Measurements from ENCODE around the gene SEMA3C. TPM values are rescaled to one million over a fixed set of nuclear protein-coding genes. Genes with fewer than 3 reads are reported as not detected.

SEMA3C gene
- total and polyA plus RNA-seq, 8 donors: 0.28 to 11.3 (median 1.0) TPM

GRCh38 chr7:80724249-80724871 lies 194.5 kb downstream of the SEMA3C start:
- H3K9me3 ChIP-seq: no peaks in the 10 kb centered on the region
- TF ChIP-seq CTCF (IDR thresholded peaks at IDR 0.05): no peak
- no peak for DNase-seq
- peak in 1 of 4 donors; percentile 27 for ATAC-seq
- H3K36me3 ChIP-seq: no peaks in the 10 kb centered on the region
- intact Hi-C loops (cut with DNase I): no loop called here
- H3K4me1 ChIP-seq: no peaks in the 10 kb centered on the region
- H3K27ac ChIP-seq: no peak overlapping the region
- H3K27me3 ChIP-seq: no peaks in the 10 kb centered on the region
- H3K4me3 ChIP-seq: no peak overlapping the region
- WGBS, 2 donors: 69 to 75% methylated on average over 4 of the region's 4 CpGs
- FAIRE-seq: no peak

DNA sequence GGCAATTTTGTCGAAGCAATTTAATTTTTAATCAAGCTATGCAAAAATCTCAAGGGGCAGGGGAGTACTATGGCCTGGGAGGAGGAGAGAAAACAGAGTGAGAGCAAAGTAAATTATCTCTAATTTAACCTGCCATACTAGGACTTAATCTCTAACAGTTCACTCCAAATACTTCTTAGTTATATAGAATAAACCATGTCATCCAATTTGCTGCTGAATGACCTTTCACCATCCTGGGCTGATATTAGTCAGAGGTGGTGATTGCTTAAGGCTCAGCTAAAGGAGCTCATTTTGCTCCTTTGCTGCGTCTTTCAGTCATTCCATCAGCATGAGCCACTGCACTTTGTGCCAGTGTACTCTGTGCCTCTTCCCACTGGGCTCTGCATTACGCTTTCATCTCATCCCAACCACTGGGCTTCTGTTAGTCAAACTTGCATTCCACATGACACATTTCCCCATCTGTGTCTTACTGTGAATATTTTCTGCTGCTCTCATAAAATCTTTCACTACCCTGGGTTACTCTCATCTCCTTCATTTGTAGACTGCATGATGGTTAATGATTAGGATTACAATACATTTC lies 196.1 kb downstream of the SEMA3C start:
- H3K4me3 ChIP-seq: no peak overlapping the region
- DNase-seq (peak in 1 of 6 donors; percentile 15), ATAC-seq (peak in 3 of 4 donors; percentile 56 to 83 (median 74)), FAIRE-seq (no peak)
- H3K4me1 ChIP-seq: no peaks in the 10 kb centered on the region
- no peaks in the 10 kb centered on the region for H3K9me3 ChIP-seq
- no peak for TF ChIP-seq CTCF (IDR thresholded peaks at IDR 0.05)
- intact Hi-C loops (cut with DNase I): no loop called here
- no peaks in the 10 kb centered on the region for H3K36me3 ChIP-seq
- H3K27me3 ChIP-seq: no peaks in the 10 kb centered on the region
- H3K27ac ChIP-seq: no peak overlapping the region
- WGBS, 2 donors: 75 to 79% methylated on average over 3 of the region's 3 CpGs

GRCh38 chr7:80721883-80722615 lies 196.8 kb downstream of the SEMA3C start:
- DNase-seq: no peak
- TF ChIP-seq CTCF (IDR thresholded peaks at IDR 0.05): no peak
- H3K4me1 ChIP-seq: no peaks in the 10 kb centered on the region
- H3K9me3 ChIP-seq: no peaks in the 10 kb centered on the region
- peak in 3 of 4 donors; percentile 64 to 85 (median 70) for ATAC-seq
- no peaks in the 10 kb centered on the region for H3K36me3 ChIP-seq
- intact Hi-C loops (cut with DNase I): no loop called here
- 72 to 73% methylated on average over 3 of the region's 3 CpGs for whole genome bisulfite sequencing, 2 donors
- H3K27ac ChIP-seq: no peak overlapping the region
- no peak overlapping the region for H3K4me3 ChIP-seq
- FAIRE-seq: no peak
- H3K27me3 ChIP-seq: no peaks in the 10 kb centered on the region

DNA sequence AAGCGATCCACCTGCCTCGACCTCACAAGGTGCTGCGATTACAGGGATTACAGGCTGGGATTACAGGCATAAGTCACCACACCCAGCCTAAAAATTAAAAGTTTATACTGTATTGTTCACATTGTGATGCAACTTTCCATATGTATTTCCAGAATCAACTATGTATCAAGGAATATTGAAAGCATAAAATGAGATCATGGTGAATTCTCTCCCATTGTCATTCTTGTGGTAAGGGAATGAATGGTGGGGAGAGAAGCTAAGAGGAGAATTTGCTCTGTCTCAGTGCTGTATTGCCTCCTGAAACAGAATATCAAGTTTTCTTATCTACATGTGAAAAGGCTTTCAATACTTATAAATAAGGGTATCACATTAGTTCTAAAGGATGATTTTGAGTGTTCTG lies 198.7 kb downstream of the SEMA3C start:
- H3K27me3 ChIP-seq: no peaks in the 10 kb centered on the region
- no peak for FAIRE-seq
- intact Hi-C loops (cut with DNase I): no loop called here

More for the DNA sequence above, 198.7 kb downstream of the SEMA3C start:
- Histone ChIP-seq H3K27ac (no peak overlapping the region), H3K36me3 (no peaks in the 10 kb centered on the region), H3K4me3 (no peak overlapping the region), H3K9me3 (no peaks in the 10 kb centered on the region), H3K4me1 (no peaks in the 10 kb centered on the region)
- ATAC-seq (no peak), DNase-seq (no peak)
- no peak for TF ChIP-seq CTCF (IDR thresholded peaks at IDR 0.05)
- 96 to 98% methylated on average over 3 of the region's 3 CpGs for WGBS, 2 donors

Measured in pancreas (tissue), 10 donors.